Gastroesophageal sphincter (tissue), 3 donors: Measurements from ENCODE around the gene CDH22.

Experiments
- POLR2A ChIP-seq, 2 donors: fragments of 450-650 bp; IDR thresholded peaks; one replicate each; pipeline ENCODE4 v1.6.1; 2017; ENCODE audit warnings: antibody characterized with exemption in 2 of 2, mild to moderate bottlenecking in 2 of 2, moderate library complexity in 1 of 2
- POLR2AphosphoS5 ChIP-seq: sonication (generic); formaldehyde crosslinking; IDR thresholded peaks from one replicate; pipeline ENCODE4 v1.6.1; 2017; ENCODE audit warnings: antibody characterized with exemption
- TF ChIP-seq, protein P1 (sequence below), 4 experiments: fragments of 200-600 bp in 2 of 4; fragments of 450-650 bp in 2 of 4; sonication (generic) in 1 of 4; IDR thresholded peaks; one replicate each; pipeline ENCODE4 v1.5.1; 2017 to 2019; ENCODE audit warnings: antibody characterized with exemption in 4 of 4, mild to moderate bottlenecking in 2 of 4, moderate library complexity in 2 of 4

DNA sequence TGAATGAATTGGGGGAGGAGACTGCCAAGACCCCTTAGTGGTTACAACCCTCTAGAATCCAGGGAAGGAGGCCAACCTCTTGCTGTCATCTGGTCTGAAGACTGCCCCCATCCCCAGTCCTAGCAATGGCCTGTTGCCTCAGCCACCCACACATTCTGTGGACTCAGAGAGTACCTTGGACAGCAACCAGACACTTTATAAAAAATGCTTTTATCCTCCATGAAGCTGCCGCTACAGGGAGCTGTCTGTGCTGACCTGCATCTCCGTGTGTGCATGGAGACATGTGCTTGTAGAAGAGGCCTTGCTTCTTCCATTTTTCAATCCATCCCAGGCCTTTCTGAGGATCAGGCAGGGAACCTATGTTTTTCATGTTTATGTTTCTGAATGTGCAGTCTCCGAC is 15.2 kb downstream of the CDH22 start:
- TF ChIP-seq, protein P1, sequence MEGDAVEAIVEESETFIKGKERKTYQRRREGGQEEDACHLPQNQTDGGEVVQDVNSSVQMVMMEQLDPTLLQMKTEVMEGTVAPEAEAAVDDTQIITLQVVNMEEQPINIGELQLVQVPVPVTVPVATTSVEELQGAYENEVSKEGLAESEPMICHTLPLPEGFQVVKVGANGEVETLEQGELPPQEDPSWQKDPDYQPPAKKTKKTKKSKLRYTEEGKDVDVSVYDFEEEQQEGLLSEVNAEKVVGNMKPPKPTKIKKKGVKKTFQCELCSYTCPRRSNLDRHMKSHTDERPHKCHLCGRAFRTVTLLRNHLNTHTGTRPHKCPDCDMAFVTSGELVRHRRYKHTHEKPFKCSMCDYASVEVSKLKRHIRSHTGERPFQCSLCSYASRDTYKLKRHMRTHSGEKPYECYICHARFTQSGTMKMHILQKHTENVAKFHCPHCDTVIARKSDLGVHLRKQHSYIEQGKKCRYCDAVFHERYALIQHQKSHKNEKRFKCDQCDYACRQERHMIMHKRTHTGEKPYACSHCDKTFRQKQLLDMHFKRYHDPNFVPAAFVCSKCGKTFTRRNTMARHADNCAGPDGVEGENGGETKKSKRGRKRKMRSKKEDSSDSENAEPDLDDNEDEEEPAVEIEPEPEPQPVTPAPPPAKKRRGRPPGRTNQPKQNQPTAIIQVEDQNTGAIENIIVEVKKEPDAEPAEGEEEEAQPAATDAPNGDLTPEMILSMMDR (IDR thresholded peaks at IDR 0.05), result no peak
- TF ChIP-seq POLR2AphosphoS5 (no peak), POLR2A (IDR thresholded peaks at IDR 0.05) (no peak)
